Natural killer cell (primary cell): Measurements from ENCODE around the gene WIZ. TPM values are rescaled to one million over a fixed set of nuclear protein-coding genes. Genes with fewer than 3 reads are reported as not detected.
"Not testable (repeated sequence)": the region's sequence is repeated elsewhere in the genome, so short reads cannot be mapped to it uniquely, and the experiment has no call there.

Experiments
- ATAC-seq, 3 donors: fragments of 150-1000 bp in 2 of 3; fragments of 200-7000 bp in 1 of 3; cut with Tn5 transposase; 1 replicate in 1 of 3; 2 replicates in 2 of 3; pipeline ENCODE4 v1.10.0; 2021; ENCODE audit warnings: mild to moderate bottlenecking in 2 of 3, moderate library complexity in 2 of 3
- DNase-seq, 2 donors: peaks; one replicate each; pipeline versions ENCODE4 v3.0.0 to v3.0.0-alpha.2; 2013 to 2021; ENCODE audit warnings: mixed read lengths in 1 of 2
- H3K27ac ChIP-seq: one replicate; pipeline ENCODE4 v1.5.1; 2013; ENCODE audit warnings: mild to moderate bottlenecking, low read length
- H3K27me3 ChIP-seq: one replicate; pipeline ENCODE4 v1.6.1; 2013; ENCODE audit warnings: low read length; ENCODE audit not compliant: control insufficient read depth, insufficient read depth
- H3K36me3 ChIP-seq: one replicate; pipeline ENCODE4 v1.6.1; 2013; ENCODE audit warnings: low read length; ENCODE audit not compliant: control insufficient read depth, insufficient read depth
- H3K4me1 ChIP-seq: one replicate; pipeline ENCODE4 v1.6.1; 2013; ENCODE audit warnings: low read length; ENCODE audit not compliant: control insufficient read depth, insufficient read depth
- H3K4me3 ChIP-seq: one replicate; pipeline ENCODE4 v1.5.1; 2013; ENCODE audit warnings: low read length
- H3K9me3 ChIP-seq: one replicate; pipeline ENCODE4 v1.6.1; 2013; ENCODE audit warnings: low read length; ENCODE audit not compliant: control insufficient read depth, insufficient read depth
- H3K27ac Mint-ChIP-seq, 2 donors: one replicate each; pipeline ENCODE4 v1.8.0; 2022; ENCODE audit warnings: mild to moderate bottlenecking in 2 of 2, mixed read lengths in 2 of 2, moderate library complexity in 1 of 2
- H3K27me3 Mint-ChIP-seq, 2 donors: one replicate each; pipeline ENCODE4 v1.8.0; 2022; ENCODE audit warnings: low read depth in 2 of 2, mixed read lengths in 2 of 2
- H3K36me3 Mint-ChIP-seq: one replicate; pipeline ENCODE4 v1.8.0; 2022; ENCODE audit warnings: mixed read lengths
- H3K4me1 Mint-ChIP-seq, 2 donors: one replicate each; pipeline ENCODE4 v1.8.0; 2022; ENCODE audit warnings: mixed read lengths in 2 of 2
- H3K4me3 Mint-ChIP-seq: one replicate; pipeline ENCODE4 v1.8.0; 2022; ENCODE audit warnings: mild to moderate bottlenecking, moderate library complexity, mixed read lengths
- H3K9me3 Mint-ChIP-seq, 2 donors: one replicate each; pipeline ENCODE4 v1.8.0; 2022; ENCODE audit warnings: mixed read lengths in 2 of 2
- WGBS: methylation state at CpG from one replicate; pipeline ENCODE4 v1.1.7; 2013; ENCODE audit warnings: missing lambda C conversion rate; ENCODE audit not compliant: insufficient coverage; 5-methylcytosine and 5-hydroxymethylcytosine counted together
- intact Hi-C: fragments of 100-400 bp; cut with micrococcal nuclease; formaldehyde crosslinking; loops from one replicate; pipeline ENCODE4 v1.14.2; 2022
- total RNA-seq, 4 donors: library from RNA; stranded (reverse); fragments of 120-200 nt in 1 of 4; gene quantifications; one replicate each; pipeline versions ENCODE4 v1.2.3 to v1.2.4, GENCODE V29; 2013 to 2022
- TF ChIP-seq, protein P1 (sequence below): fragments of 200-600 bp; IDR thresholded peaks from one replicate; pipeline ENCODE4 v1.8.0; 2022; ENCODE audit warnings: antibody characterized with exemption

WIZ gene
- total RNA-seq, 3 donors from 2014 or later (not counting 1 experiment from before 2014, with no cell fraction given), result 24.3 to 29.3 (median 24.4) TPM

DNA sequence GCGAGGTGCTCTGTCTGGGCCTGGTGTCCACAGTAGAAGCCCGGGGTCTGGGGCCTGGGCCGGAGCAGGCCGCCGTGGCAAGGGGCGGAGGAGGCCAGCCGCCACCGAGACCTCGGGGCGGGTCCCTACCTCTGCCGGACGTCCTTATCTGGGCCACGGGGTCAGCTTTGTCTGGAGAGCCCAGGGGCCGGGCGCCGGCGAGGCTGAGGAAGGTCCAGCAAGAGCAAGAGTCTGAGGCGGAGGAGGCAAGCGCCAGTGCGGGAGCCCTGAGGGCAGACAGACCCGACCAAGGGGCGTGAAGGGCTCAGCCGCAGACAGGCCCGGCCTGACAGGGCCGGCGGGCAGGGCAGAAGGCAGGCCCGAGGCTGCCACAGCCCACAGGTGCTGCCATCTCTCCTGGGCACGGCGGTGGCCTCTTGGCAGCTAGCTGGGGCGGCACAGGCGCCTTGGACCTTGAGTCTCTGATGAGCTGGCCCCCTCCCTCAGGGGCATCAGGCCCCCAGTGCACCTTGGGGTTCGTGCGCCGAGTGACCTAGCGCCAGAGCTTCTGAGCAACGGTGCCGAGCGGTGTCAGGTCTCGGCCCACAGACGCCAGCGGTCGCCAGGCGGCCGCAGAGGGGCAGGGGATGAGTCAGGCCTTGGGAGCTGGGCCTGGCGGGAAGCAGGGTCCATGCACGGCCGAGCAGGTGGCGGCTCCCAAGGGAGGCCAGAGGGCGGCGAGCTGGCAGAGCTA is 51.1 kb downstream of the WIZ start:
- Mint-ChIP-seq H3K9me3 (no peaks in the 10 kb centered on the region), H3K27me3 (no peaks in the 10 kb centered on the region), H3K4me1 (peaks cover 7 to 25% of the 10 kb centered on the region in 2 donors), H3K4me3 (no peak overlapping the region), H3K36me3 (peaks cover 15% of the 10 kb centered on the region), H3K27ac (no peak overlapping the region)
- peaks cover 77% of the 10 kb centered on the region for H3K36me3 ChIP-seq
- H3K4me3 ChIP-seq, result no peak overlapping the region
- H3K9me3 ChIP-seq, result no peaks in the 10 kb centered on the region
- no peaks in the 10 kb centered on the region for H3K27me3 ChIP-seq
- WGBS, result 95% methylated on average over 50 of the region's 50 CpGs
- TF ChIP-seq, protein P1, sequence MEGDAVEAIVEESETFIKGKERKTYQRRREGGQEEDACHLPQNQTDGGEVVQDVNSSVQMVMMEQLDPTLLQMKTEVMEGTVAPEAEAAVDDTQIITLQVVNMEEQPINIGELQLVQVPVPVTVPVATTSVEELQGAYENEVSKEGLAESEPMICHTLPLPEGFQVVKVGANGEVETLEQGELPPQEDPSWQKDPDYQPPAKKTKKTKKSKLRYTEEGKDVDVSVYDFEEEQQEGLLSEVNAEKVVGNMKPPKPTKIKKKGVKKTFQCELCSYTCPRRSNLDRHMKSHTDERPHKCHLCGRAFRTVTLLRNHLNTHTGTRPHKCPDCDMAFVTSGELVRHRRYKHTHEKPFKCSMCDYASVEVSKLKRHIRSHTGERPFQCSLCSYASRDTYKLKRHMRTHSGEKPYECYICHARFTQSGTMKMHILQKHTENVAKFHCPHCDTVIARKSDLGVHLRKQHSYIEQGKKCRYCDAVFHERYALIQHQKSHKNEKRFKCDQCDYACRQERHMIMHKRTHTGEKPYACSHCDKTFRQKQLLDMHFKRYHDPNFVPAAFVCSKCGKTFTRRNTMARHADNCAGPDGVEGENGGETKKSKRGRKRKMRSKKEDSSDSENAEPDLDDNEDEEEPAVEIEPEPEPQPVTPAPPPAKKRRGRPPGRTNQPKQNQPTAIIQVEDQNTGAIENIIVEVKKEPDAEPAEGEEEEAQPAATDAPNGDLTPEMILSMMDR, result no peak
- ATAC-seq (no peak), DNase-seq (no peak)
- H3K4me1 ChIP-seq, result no peaks in the 10 kb centered on the region
- no peak overlapping the region for H3K27ac ChIP-seq
- intact Hi-C loops, result no loop called here

DNA sequence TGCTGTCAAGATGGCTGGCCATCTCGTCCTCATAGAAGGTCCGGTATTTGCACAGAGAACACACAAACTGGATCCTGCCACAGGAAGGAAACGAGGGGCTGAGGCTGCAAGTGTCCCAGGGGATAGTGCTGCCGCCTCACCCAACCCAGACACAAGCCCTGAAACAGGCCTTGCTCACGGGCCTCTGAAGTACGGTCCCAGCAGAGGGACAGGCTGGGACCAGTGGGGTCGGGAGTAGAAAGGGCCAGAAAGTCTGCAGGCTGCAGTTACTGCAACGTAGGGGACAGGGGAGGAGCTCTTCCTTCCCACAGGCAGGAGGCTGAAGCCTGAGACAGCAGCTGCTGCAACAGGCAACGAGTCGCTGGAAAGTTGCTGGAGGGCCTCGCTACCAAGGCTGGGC is 52.0 kb downstream of the WIZ start:
- Mint-ChIP-seq H3K27me3 (no peaks in the 10 kb centered on the region), H3K9me3 (no peaks in the 10 kb centered on the region), H3K4me3 (no peak overlapping the region), H3K4me1 (peaks cover 7 to 20% of the 10 kb centered on the region in 2 donors), H3K27ac (no peak overlapping the region), H3K36me3 (peaks cover 15% of the 10 kb centered on the region)
- intact Hi-C loops, result no loop called here
- ATAC-seq (no peak), DNase-seq (no peak)
- peaks cover 73% of the 10 kb centered on the region for H3K36me3 ChIP-seq
- 89% methylated on average over 11 of the region's 11 CpGs for WGBS
- no peak overlapping the region for H3K4me3 ChIP-seq
- H3K4me1 ChIP-seq, result no peaks in the 10 kb centered on the region
- H3K27me3 ChIP-seq, result no peaks in the 10 kb centered on the region
- no peak overlapping the region for H3K27ac ChIP-seq
- TF ChIP-seq, protein P1, result no peak
- no peaks in the 10 kb centered on the region for H3K9me3 ChIP-seq

DNA sequence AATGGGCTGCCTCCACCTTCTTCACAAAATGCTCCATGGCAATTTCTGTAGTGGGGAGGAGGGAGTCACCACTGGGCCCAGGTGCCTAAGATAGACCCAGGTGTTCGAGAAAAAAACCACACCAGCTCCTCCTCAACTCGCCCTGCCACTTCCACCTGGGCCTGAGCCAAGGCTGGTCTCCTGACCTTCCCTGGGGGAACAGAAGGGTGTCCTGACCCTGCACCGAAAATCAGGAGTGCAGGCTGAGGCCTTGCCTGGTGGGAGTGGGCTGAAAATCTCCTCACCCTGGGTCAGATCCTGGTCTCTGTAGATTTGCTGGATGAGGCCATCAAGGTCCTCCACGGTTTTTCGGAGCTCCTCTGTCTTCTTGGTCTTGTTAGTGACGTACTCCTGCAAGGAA is 52.5 kb downstream of the WIZ start:
- TF ChIP-seq, protein P1, result no peak
- Mint-ChIP-seq H3K4me3 (no peak overlapping the region), H3K9me3 (no peaks in the 10 kb centered on the region), H3K4me1 (peaks cover 7 to 20% of the 10 kb centered on the region in 2 donors), H3K36me3 (peaks cover 15% of the 10 kb centered on the region), H3K27ac (peak overlapping the region; percentile 52 to 63), H3K27me3 (no peaks in the 10 kb centered on the region)
- Histone ChIP-seq H3K27me3 (no peaks in the 10 kb centered on the region), H3K4me1 (no peaks in the 10 kb centered on the region), H3K4me3 (no peak overlapping the region), H3K27ac (no peak overlapping the region), H3K36me3 (peaks cover 68% of the 10 kb centered on the region), H3K9me3 (no peaks in the 10 kb centered on the region)
- ATAC-seq (no peak), DNase-seq (no peak)
- 97% methylated on average over 6 of the region's 6 CpGs for WGBS
- intact Hi-C loops, result no loop called here

DNA sequence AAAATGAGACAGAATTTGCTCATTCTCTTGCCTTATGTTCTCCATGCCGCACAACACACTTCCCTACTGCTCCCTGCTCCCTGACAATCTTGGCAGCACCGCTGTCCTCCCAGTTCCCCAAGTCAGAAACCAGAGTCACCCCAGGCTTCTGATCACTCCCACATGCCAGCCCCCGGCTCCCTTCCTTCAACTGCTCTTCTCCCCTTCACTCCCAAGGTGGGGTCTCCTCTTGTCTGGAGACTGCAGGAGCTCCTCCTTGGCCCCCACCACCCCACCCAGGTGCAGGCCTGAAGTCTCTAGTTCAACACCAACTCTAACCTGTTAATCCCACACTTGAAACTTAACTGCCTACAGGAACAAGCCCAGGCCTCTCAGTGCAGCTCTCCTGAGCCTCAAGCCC is 53.3 kb downstream of the WIZ start:
- no peaks in the 10 kb centered on the region for H3K27me3 Mint-ChIP-seq
- H3K4me1 Mint-ChIP-seq, result peaks cover 7 to 20% of the 10 kb centered on the region in 2 donors
- H3K9me3 Mint-ChIP-seq, result no peaks in the 10 kb centered on the region
- no peak for DNase-seq
- Histone ChIP-seq H3K4me1 (no peaks in the 10 kb centered on the region), H3K4me3 (no peak overlapping the region), H3K27me3 (no peaks in the 10 kb centered on the region), H3K36me3 (peaks cover 65% of the 10 kb centered on the region), H3K27ac (no peak overlapping the region), H3K9me3 (no peaks in the 10 kb centered on the region)
- intact Hi-C loops, result no loop called here
- TF ChIP-seq, protein P1, result no peak
- H3K36me3 Mint-ChIP-seq, result peaks cover 15% of the 10 kb centered on the region
- no peak overlapping the region for H3K4me3 Mint-ChIP-seq
- H3K27ac Mint-ChIP-seq, result peak overlapping the region; percentile 52 to 63
- 96% methylated on average over 3 of the region's 3 CpGs for WGBS
- ATAC-seq, result no peak

DNA sequence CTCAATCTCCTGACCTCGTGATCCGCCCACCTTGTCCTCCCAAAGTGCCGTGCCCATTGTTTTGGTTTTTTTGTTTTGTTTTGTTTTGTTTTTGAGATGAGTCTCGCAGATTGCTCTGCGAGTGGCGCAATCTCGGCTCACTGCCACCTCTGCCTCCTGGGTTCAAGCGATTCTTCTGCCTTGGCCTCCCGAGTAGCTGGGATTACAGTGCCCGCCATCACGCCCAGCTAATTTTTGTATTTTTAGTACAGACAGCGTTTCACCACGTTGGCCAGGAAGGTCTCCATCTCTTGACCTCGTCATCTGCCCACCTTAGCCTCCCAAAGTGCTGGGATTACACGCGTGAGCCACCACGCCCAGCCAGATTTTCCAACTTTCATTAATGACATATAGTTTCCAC is 54.5 kb downstream of the WIZ start:
- H3K27ac ChIP-seq, H3K9me3 ChIP-seq, ATAC-seq, H3K4me3 ChIP-seq, H3K9me3 Mint-ChIP-seq, H3K27me3 ChIP-seq, DNase-seq, H3K4me3 Mint-ChIP-seq, intact Hi-C loops, H3K27ac Mint-ChIP-seq, H3K27me3 Mint-ChIP-seq, H3K4me1 ChIP-seq: not testable (repeated sequence)
- Mint-ChIP-seq H3K36me3 (peaks cover 15% of the 10 kb centered on the region), H3K4me1 (peaks cover 14 to 26% of the 10 kb centered on the region in 2 donors)
- WGBS, result 97% methylated on average over 17 of the region's 17 CpGs
- peaks cover 54% of the 10 kb centered on the region for H3K36me3 ChIP-seq
